Lower leg skin (tissue), 3 donors: Measurements from ENCODE around the gene MISP.

Experiments
- CTCF ChIP-seq, 3 donors: fragments of 450-650 bp; IDR thresholded peaks; one replicate each; pipeline ENCODE4 v1.5.1; 2016; ENCODE audit warnings: antibody characterized with exemption in 3 of 3, mild to moderate bottlenecking in 3 of 3, moderate library complexity in 2 of 3
- POLR2A ChIP-seq, 2 donors: fragments of 450-650 bp; IDR thresholded peaks; one replicate each; pipeline ENCODE4 v1.6.1; 2016 to 2017; ENCODE audit warnings: antibody characterized with exemption in 2 of 2, mild to moderate bottlenecking in 1 of 2, moderate library complexity in 1 of 2

- no peak for TF ChIP-seq CTCF (IDR thresholded peaks at IDR 0.05)
- no peak for TF ChIP-seq POLR2A (IDR thresholded peaks at IDR 0.05)
Observed at GRCh38 chr19:807627-808422, 56.9 kb downstream of the MISP start.
